NCI-H82 treated with DMSO at 0.1 percent for 48 hours (cell line): ENCODE data around the gene HRNR.
"Not testable (repeated sequence)": the region's sequence is repeated elsewhere in the genome, so short reads cannot be mapped to it uniquely, and the experiment has no call there.

Experiments
- DNase-seq: peaks from one replicate; lab custom pipeline; 2025; ENCODE audit not compliant: unreplicated experiment; lab: John Stamatoyannopoulos, UW

The HRNR gene

GRCh38 chr1:152224093-152224492 lies at the start of gene HRNR:
HRNR (minus strand) TSS chr1:152224193; CDS start chr1:152223253, 940 bp downstream.
- DNase-seq, result no peak

- DNase-seq, result not testable (repeated sequence)
These were observed 32.4 kb upstream of the HRNR start for GRCh38 chr1:152256394-152256793.

GRCh38 chr1:152252157-152252556 lies 28.2 kb upstream of the HRNR start:
- DNase-seq, result no peak

- DNase-seq, result no peak
These were observed 27.4 kb upstream of the HRNR start for GRCh38 chr1:152251391-152251790.

GRCh38 chr1:152247316-152247715 lies 23.3 kb upstream of the HRNR start:
- DNase-seq, result no peak

GRCh38 chr1:152244576-152245273 lies 20.7 kb upstream of the HRNR start:
- no peak for DNase-seq

GRCh38 chr1:152237093-152237492 lies 13.1 kb upstream of the HRNR start:
- DNase-seq, result no peak

- no peak for DNase-seq
These were observed 4.8 kb upstream of the HRNR start for GRCh38 chr1:152228831-152229230.

- no peak for DNase-seq
These were observed 3.4 kb upstream of the HRNR start for GRCh38 chr1:152227310-152227928.

GRCh38 chr1:152225678-152226077 lies 1.7 kb upstream of the HRNR start:
- DNase-seq, result no peak

GRCh38 chr1:152220166-152221163 lies 3.5 kb downstream of the HRNR start:
- DNase-seq, result no peak

GRCh38 chr1:152219438-152219837 lies 4.6 kb downstream of the HRNR start:
- not testable (repeated sequence) for DNase-seq

GRCh38 chr1:152218762-152219436 lies 5.1 kb downstream of the HRNR start:
- DNase-seq, result no peak

GRCh38 chr1:152215604-152216003 lies 8.4 kb downstream of the HRNR start:
- not testable (repeated sequence) for DNase-seq

GRCh38 chr1:152214911-152215310 lies 9.1 kb downstream of the HRNR start:
- DNase-seq, result not testable (repeated sequence)

GRCh38 chr1:152198982-152199381 lies 25.0 kb downstream of the HRNR start:
- no peak for DNase-seq

GRCh38 chr1:152197361-152197941 lies 26.5 kb downstream of the HRNR start:
- DNase-seq, result no peak

GRCh38 chr1:152191711-152192110 lies 32.3 kb downstream of the HRNR start:
- DNase-seq, result no peak

- no peak for DNase-seq
These were observed 32.7 kb downstream of the HRNR start for GRCh38 chr1:152191260-152191659.

GRCh38 chr1:152190589-152190988 lies 33.4 kb downstream of the HRNR start:
- DNase-seq, result no peak
